Measurements from ENCODE around the gene XAGE1A.
"Not testable (repeated sequence)": the region's sequence is repeated elsewhere in the genome, so short reads cannot be mapped to it uniquely, and the experiment has no call there.

DNA sequence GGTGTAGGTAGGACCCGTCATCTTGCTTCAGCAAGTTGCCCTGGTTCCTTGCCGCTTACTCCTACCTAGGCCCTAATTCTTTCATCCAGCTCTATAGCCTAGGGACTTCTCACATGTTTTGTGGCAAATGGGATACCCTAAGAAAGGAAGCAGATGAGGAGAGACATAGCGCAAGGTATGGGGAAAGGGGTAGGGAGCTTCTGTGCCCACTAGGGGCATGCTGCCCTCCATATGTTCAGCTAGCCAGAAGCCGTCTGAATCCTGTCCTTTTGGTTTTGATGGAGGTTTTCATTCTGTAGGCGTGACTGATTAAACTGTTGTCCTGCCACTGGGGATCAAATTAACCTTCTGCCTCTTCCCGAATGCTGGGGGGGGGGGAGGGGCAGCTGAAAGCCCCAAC lies 15.5 kb downstream of the XAGE1A start:
- TF ChIP-seq, protein P1, sequence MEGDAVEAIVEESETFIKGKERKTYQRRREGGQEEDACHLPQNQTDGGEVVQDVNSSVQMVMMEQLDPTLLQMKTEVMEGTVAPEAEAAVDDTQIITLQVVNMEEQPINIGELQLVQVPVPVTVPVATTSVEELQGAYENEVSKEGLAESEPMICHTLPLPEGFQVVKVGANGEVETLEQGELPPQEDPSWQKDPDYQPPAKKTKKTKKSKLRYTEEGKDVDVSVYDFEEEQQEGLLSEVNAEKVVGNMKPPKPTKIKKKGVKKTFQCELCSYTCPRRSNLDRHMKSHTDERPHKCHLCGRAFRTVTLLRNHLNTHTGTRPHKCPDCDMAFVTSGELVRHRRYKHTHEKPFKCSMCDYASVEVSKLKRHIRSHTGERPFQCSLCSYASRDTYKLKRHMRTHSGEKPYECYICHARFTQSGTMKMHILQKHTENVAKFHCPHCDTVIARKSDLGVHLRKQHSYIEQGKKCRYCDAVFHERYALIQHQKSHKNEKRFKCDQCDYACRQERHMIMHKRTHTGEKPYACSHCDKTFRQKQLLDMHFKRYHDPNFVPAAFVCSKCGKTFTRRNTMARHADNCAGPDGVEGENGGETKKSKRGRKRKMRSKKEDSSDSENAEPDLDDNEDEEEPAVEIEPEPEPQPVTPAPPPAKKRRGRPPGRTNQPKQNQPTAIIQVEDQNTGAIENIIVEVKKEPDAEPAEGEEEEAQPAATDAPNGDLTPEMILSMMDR (IDR thresholded peaks at IDR 0.05) = not testable (repeated sequence)
- TF ChIP-seq POLR2AphosphoS5, EP300, POLR2A (IDR thresholded peaks at IDR 0.05): not testable (repeated sequence)

Data from stomach (tissue), 4 donors.